Measurements from ENCODE around the gene FNIP1. TPM values are rescaled to one million over a fixed set of nuclear protein-coding genes. Genes with fewer than 3 reads are reported as not detected.

FNIP1 gene
- total and polyA plus RNA-seq, 12 donors = 2.8 to 41.7 (median 32.7) TPM

GRCh38 chr5:131610198-131611063 is 186.4 kb downstream of the FNIP1 start:
- Histone ChIP-seq H3K9me3 (peaks cover 0 to 5% (median 0%) of the 10 kb centered on the region in 11 donors), H3K4me3 (no peak overlapping the region), H3K4me1 (peaks cover 2 to 51% (median 29%) of the 10 kb centered on the region in 9 donors), H3K27me3 (no peaks in the 10 kb centered on the region), H3K36me3 (no peaks in the 10 kb centered on the region), H3K27ac (no peak overlapping the region)
- TF ChIP-seq CTCF (IDR thresholded peaks at IDR 0.05) = no peak
- intact Hi-C loops (cut with DNase I) = no loop called here
- 72 to 83% methylated on average over 6 of the region's 6 CpGs for WGBS, 2 donors
- ATAC-seq = no peak
- no peak for DNase-seq

- Histone ChIP-seq H3K27me3 (no peaks in the 10 kb centered on the region), H3K4me3 (no peak overlapping the region), H3K27ac (no peak overlapping the region), H3K9me3 (peaks cover 0 to 5% (median 0%) of the 10 kb centered on the region in 11 donors), H3K36me3 (no peaks in the 10 kb centered on the region), H3K4me1 (peaks cover under 1 to 45% (median 29%) of the 10 kb centered on the region in 9 donors)
- TF ChIP-seq CTCF (IDR thresholded peaks at IDR 0.05) = no peak
- ATAC-seq (no peak), DNase-seq (no peak)
- intact Hi-C loops (cut with DNase I) = no loop called here
- WGBS, 2 donors = 89 to 94% methylated on average over 1 of the region's 1 CpG
Measured at GRCh38 chr5:131609774-131610173, 187.0 kb downstream of the FNIP1 start.

GRCh38 chr5:131608597-131608996 is 188.2 kb downstream of the FNIP1 start:
- Histone ChIP-seq H3K27ac (no peak overlapping the region), H3K27me3 (no peaks in the 10 kb centered on the region), H3K9me3 (no peaks in the 10 kb centered on the region), H3K36me3 (peaks cover 0 to 7% (median 0%) of the 10 kb centered on the region in 9 donors), H3K4me3 (no peak overlapping the region), H3K4me1 (peaks cover 0 to 41% (median 29%) of the 10 kb centered on the region in 9 donors)
- 89% methylated on average over 5 of the region's 5 CpGs for WGBS, 2 donors
- ATAC-seq = no peak
- DNase-seq = no peak
- TF ChIP-seq CTCF (IDR thresholded peaks at IDR 0.05) = no peak
- intact Hi-C loops (cut with DNase I) = no loop called here

- TF ChIP-seq CTCF (IDR thresholded peaks at IDR 0.05) = no peak
- intact Hi-C loops (cut with DNase I) = no loop called here
- Histone ChIP-seq H3K4me1 (peaks cover 0 to 41% (median 29%) of the 10 kb centered on the region in 9 donors), H3K9me3 (no peaks in the 10 kb centered on the region), H3K27ac (no peak overlapping the region), H3K36me3 (peaks cover 0 to 8% (median 0%) of the 10 kb centered on the region in 9 donors), H3K4me3 (no peak overlapping the region), H3K27me3 (no peaks in the 10 kb centered on the region)
- no peak for ATAC-seq
- DNase-seq = no peak
- 47 to 52% methylated on average over 4 of the region's 4 CpGs for WGBS, 2 donors
Measured at GRCh38 chr5:131607903-131608540, 188.8 kb downstream of the FNIP1 start.
